Lower leg skin (tissue), 3 donors: Measurements from ENCODE around the gene DNAJB12.

ENCODE experiments used
- POLR2A ChIP-seq, 2 donors: fragments of 450-650 bp; IDR thresholded peaks; one replicate each; pipeline ENCODE4 v1.6.1; 2016 to 2017; ENCODE audit warnings: antibody characterized with exemption in 2 of 2, mild to moderate bottlenecking in 1 of 2, moderate library complexity in 1 of 2
- TF ChIP-seq, protein P1 (sequence below), 3 donors: fragments of 450-650 bp; IDR thresholded peaks; one replicate each; pipeline ENCODE4 v1.5.1; 2016; ENCODE audit warnings: antibody characterized with exemption in 3 of 3, mild to moderate bottlenecking in 3 of 3, moderate library complexity in 2 of 3

DNA sequence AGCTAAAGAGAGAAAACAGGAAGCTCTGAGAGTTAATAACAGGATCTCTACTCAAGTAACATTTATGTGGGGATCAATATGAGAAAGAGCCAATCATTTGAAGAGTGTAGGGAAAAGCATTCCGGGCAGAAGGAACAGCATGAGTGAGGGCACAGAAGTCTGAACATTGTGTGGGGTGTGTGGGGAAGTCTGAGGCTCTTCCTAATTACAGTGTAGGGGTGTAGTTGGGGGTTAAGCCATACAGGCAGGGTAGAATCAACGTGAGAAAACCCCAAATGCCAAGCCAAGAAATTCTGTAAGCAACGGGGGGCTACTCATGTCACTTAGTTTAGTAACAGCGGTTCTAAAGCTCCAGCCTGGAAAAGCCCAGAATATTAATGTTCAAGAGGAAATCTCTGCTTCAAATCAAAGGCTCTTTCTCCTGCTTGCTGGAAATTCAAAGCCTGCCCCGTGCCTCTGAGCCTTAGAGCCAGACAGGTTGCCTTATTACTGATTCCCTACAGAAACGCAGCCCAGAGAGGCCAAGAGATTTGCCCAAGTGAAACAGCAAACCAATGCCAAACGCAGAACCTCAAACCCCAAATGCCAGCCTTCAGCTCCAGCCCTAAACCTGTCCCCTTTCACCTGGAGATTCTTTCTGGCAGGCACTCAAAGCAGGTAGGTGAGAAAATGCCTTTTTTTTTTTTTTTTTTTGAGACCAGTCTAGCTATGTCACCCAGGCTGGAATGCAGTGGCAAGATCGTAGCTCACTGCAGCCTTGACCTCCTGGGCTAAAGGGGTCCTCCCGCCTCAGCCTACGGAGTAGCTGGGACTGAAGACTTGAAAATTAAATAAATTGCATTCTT is 36.1 kb downstream of the DNAJB12 start:
- TF ChIP-seq, protein P1, sequence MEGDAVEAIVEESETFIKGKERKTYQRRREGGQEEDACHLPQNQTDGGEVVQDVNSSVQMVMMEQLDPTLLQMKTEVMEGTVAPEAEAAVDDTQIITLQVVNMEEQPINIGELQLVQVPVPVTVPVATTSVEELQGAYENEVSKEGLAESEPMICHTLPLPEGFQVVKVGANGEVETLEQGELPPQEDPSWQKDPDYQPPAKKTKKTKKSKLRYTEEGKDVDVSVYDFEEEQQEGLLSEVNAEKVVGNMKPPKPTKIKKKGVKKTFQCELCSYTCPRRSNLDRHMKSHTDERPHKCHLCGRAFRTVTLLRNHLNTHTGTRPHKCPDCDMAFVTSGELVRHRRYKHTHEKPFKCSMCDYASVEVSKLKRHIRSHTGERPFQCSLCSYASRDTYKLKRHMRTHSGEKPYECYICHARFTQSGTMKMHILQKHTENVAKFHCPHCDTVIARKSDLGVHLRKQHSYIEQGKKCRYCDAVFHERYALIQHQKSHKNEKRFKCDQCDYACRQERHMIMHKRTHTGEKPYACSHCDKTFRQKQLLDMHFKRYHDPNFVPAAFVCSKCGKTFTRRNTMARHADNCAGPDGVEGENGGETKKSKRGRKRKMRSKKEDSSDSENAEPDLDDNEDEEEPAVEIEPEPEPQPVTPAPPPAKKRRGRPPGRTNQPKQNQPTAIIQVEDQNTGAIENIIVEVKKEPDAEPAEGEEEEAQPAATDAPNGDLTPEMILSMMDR (IDR thresholded peaks at IDR 0.05) = no peak
- TF ChIP-seq POLR2A (IDR thresholded peaks at IDR 0.05) = no peak
